ENCODE results near the gene SEC23B. TPM values are rescaled to one million over a fixed set of nuclear protein-coding genes. Genes with fewer than 3 reads are reported as not detected.

The SEC23B gene
- total RNA-seq, 2 donors from 2014 or later, result 56.5 to 77.8 TPM

- peaks cover 25% of the 10 kb centered on the region for H3K36me3 ChIP-seq
- H3K27ac ChIP-seq, result no peak overlapping the region
- intact Hi-C loops (cut with DNase I), result no loop called here
- no peaks in the 10 kb centered on the region for H3K27me3 ChIP-seq
- no peak for TF ChIP-seq CTCF (IDR thresholded peaks at IDR 0.05)
- no peaks in the 10 kb centered on the region for H3K9me3 ChIP-seq
- no peak overlapping the region for H3K4me3 ChIP-seq
- H3K4me1 ChIP-seq, result no peaks in the 10 kb centered on the region
- no peak overlapping the region for H3K9ac ChIP-seq (ENCODE audit: low read depth in 2 of 2, low read length in 2 of 2)
- DNase-seq, result no peak
Observed at GRCh38 chr20:18537651-18538050, 29.9 kb downstream of the SEC23B start.

- intact Hi-C loops (cut with DNase I), result no loop called here
- Histone ChIP-seq H3K36me3 (peaks cover 14% of the 10 kb centered on the region), H3K4me1 (no peaks in the 10 kb centered on the region), H3K9ac (ENCODE audit: low read depth in 2 of 2, low read length in 2 of 2) (no peak overlapping the region), H3K27me3 (no peaks in the 10 kb centered on the region), H3K27ac (no peak overlapping the region), H3K4me3 (no peak overlapping the region), H3K9me3 (no peaks in the 10 kb centered on the region)
- TF ChIP-seq CTCF (IDR thresholded peaks at IDR 0.05), result no peak
- DNase-seq, result no peak
Observed at GRCh38 chr20:18541741-18542140, 34.0 kb downstream of the SEC23B start.

DNA sequence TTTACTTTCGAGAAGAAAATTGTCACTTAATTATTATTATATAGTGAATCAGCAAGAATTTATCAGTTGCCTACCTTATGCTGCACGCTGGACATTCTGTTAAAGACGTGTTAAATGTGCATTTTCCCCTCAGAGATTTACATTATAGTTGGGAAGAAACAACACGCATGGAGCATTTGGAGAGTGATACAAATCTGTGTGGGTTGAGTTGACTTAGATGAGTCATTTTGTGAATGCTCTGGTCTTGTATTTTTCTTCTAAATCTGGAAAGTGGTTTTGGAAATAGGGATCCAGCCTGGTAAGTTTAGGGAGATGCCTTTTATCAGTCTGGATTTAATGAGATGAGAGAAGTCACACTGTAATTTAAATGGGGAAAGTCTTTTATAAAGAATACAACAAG is 35.5 kb downstream of the SEC23B start:
- no peak for DNase-seq
- Histone ChIP-seq H3K9me3 (no peaks in the 10 kb centered on the region), H3K4me1 (no peaks in the 10 kb centered on the region), H3K9ac (ENCODE audit: low read depth in 2 of 2, low read length in 2 of 2) (no peak overlapping the region), H3K27ac (no peak overlapping the region), H3K36me3 (peaks cover 14% of the 10 kb centered on the region), H3K27me3 (no peaks in the 10 kb centered on the region), H3K4me3 (no peak overlapping the region)
- intact Hi-C loops (cut with DNase I), result no loop called here
- no peak for TF ChIP-seq CTCF (IDR thresholded peaks at IDR 0.05)

- no peak overlapping the region for H3K27ac ChIP-seq
- peaks cover 14% of the 10 kb centered on the region for H3K36me3 ChIP-seq
- TF ChIP-seq CTCF (IDR thresholded peaks at IDR 0.05), result no peak
- no peaks in the 10 kb centered on the region for H3K9me3 ChIP-seq
- H3K9ac ChIP-seq (ENCODE audit: low read depth in 2 of 2, low read length in 2 of 2), result no peak overlapping the region
- DNase-seq, result no peak
- H3K4me3 ChIP-seq, result no peak overlapping the region
- H3K4me1 ChIP-seq, result no peaks in the 10 kb centered on the region
- intact Hi-C loops (cut with DNase I), result no loop called here
- no peaks in the 10 kb centered on the region for H3K27me3 ChIP-seq
Observed at GRCh38 chr20:18543932-18544331, 36.2 kb downstream of the SEC23B start.

GRCh38 chr20:18545566-18545965 is 37.8 kb downstream of the SEC23B start:
- Histone ChIP-seq H3K4me1 (no peaks in the 10 kb centered on the region), H3K9ac (ENCODE audit: low read depth in 2 of 2, low read length in 2 of 2) (no peak overlapping the region), H3K27me3 (no peaks in the 10 kb centered on the region), H3K36me3 (peaks cover 19% of the 10 kb centered on the region), H3K9me3 (no peaks in the 10 kb centered on the region), H3K27ac (no peak overlapping the region), H3K4me3 (no peak overlapping the region)
- intact Hi-C loops (cut with DNase I), result no loop called here
- no peak for TF ChIP-seq CTCF (IDR thresholded peaks at IDR 0.05)
- no peak for DNase-seq

GRCh38 chr20:18548465-18548864 is 40.7 kb downstream of the SEC23B start:
- TF ChIP-seq CTCF (IDR thresholded peaks at IDR 0.05), result no peak
- Histone ChIP-seq H3K4me1 (no peaks in the 10 kb centered on the region), H3K27me3 (no peaks in the 10 kb centered on the region), H3K27ac (no peak overlapping the region), H3K4me3 (no peak overlapping the region), H3K9ac (ENCODE audit: low read depth in 2 of 2, low read length in 2 of 2) (no peak overlapping the region), H3K36me3 (peaks cover 20% of the 10 kb centered on the region), H3K9me3 (no peaks in the 10 kb centered on the region)
- intact Hi-C loops (cut with DNase I), result no loop called here
- no peak for DNase-seq

Measured in colonic mucosa (tissue), 4 donors.